GM12878 (cell line): ENCODE results near the gene BSPRY. TPM values are rescaled to one million over a fixed set of nuclear protein-coding genes. Genes with fewer than 3 reads are reported as not detected.

Experiments
- ATAC-seq: fragments of 200-7000 bp; cut with Tn5 transposase; 3 replicates; pipeline ENCODE4 v1.9.1; 2020; ENCODE audit warnings: mild to moderate bottlenecking, moderate library complexity
- BruUV-seq: library from RNA; stranded (reverse); fragments of 400-500 nt; replicated peaks from 2 replicates; lab custom pipeline; 2021; lab: Mats Ljungman, UMichigan
- CTCF ChIA-PET: fragments of 300-600 bp; sonication (Branson Sonifier 250); formaldehyde crosslinking; extraction: SDS; loops from one replicate; lab custom pipeline; 2021; ENCODE audit warnings: inconsistent platforms; lab: Yijun Ruan, JAX
- POLR2A ChIA-PET: fragments of 350-600 bp; formaldehyde crosslinking; extraction: SDS; loops from one replicate; lab custom pipeline; 2021; ENCODE audit warnings: inconsistent platforms; lab: Charles Lee
- RAD21 ChIA-PET: fragments of 300-600 bp; sonication (Branson Sonifier 250); formaldehyde crosslinking; loops from one replicate; lab custom pipeline; 2023; ENCODE audit warnings: antibody characterized with exemption; ENCODE audit not compliant: unreplicated experiment; lab: Charles Lee
- SMC1A ChIA-PET: fragments of 300-600 bp; sonication (Branson Sonifier 250); formaldehyde crosslinking; loops from one replicate; lab custom pipeline; 2023; ENCODE audit not compliant: unreplicated experiment, uncharacterized antibody; lab: Charles Lee
- DNase-seq: peaks from one replicate; pipeline ENCODE4 v3.0.0-alpha.2; 2011; ENCODE audit warnings: low read depth, low spot score
- FAIRE-seq: peaks from 3 replicates; lab custom pipeline; 2011; peaks lifted over from hg19 to GRCh38; lab: Jason Lieb, UNC
- H2AFZ ChIP-seq: 2 replicates; pipeline ENCODE4 v1.6.0; 2011; ENCODE audit warnings: low read depth, low read length, control low read depth; ENCODE audit not compliant: control insufficient read depth
- H3K27ac ChIP-seq: 2 replicates; pipeline ENCODE4 v1.5.1; 2011; ENCODE audit warnings: control low read depth; ENCODE audit not compliant: control insufficient read depth, insufficient read depth
- H3K27me3 ChIP-seq, 2 experiments: replicated peaks in 1 of 2; 2 replicates each; pipeline versions ENCODE4 v1.6.0 to v1.6.1; 2011; ENCODE audit warnings: low read length in 1 of 2; ENCODE audit not compliant: control insufficient read depth in 2 of 2, insufficient read depth in 2 of 2
- H3K36me3 ChIP-seq, 2 experiments: 2 replicates each; pipeline ENCODE4 v1.5.1; 2011; ENCODE audit warnings: low read length in 1 of 2; ENCODE audit not compliant: control insufficient read depth in 2 of 2, insufficient read depth in 2 of 2
- H3K4me1 ChIP-seq: 2 replicates; pipeline ENCODE4 v1.6.1; 2011; ENCODE audit warnings: mild to moderate bottlenecking, low read length, moderate library complexity, mixed read lengths; ENCODE audit not compliant: control insufficient read depth, insufficient read depth
- H3K4me2 ChIP-seq: 2 replicates; pipeline ENCODE4 v1.6.0; 2011; ENCODE audit warnings: control low read depth; ENCODE audit not compliant: control insufficient read depth, insufficient read depth
- H3K4me3 ChIP-seq: fragments of 200-600 bp; sonication (generic); 2 replicates; pipeline ENCODE4 v1.5.1; 2016
- H3K79me2 ChIP-seq: 2 replicates; pipeline ENCODE4 v1.6.0; 2011; ENCODE audit warnings: low read length; ENCODE audit not compliant: control insufficient read depth, insufficient read depth
- H3K9ac ChIP-seq: 2 replicates; pipeline ENCODE4 v1.8.0; 2011; ENCODE audit warnings: low read length, control low read depth, mixed read lengths; ENCODE audit not compliant: control insufficient read depth, insufficient read depth
- H3K9me3 ChIP-seq: replicated peaks from 3 replicates; pipeline ENCODE4 v1.5.1; 2011; ENCODE audit warnings: mild to moderate bottlenecking, low read length; ENCODE audit not compliant: control insufficient read depth, insufficient read depth
- H4K20me1 ChIP-seq: 2 replicates; pipeline ENCODE4 v1.6.0; 2011; ENCODE audit not compliant: control insufficient read depth, insufficient read depth
- BHLHE40 ChIP-seq, 2 experiments: fragments of 450-650 bp in 1 of 2; IDR thresholded peaks; 2 replicates each; pipeline ENCODE4 v1.6.1; 2011 to 2017; ENCODE audit warnings: low read depth in 2 of 2, borderline replicate concordance in 1 of 2, improper control_type of control experiment in 1 of 2, low read length in 1 of 2, mild to moderate bottlenecking in 1 of 2
- EGR1 ChIP-seq, 2 experiments: IDR thresholded peaks; 1 replicate in 1 of 2; 2 replicates in 1 of 2; pipeline ENCODE4 v1.6.1; 2011 to 2012; ENCODE audit warnings: low read depth in 2 of 2, low read length in 2 of 2, borderline replicate concordance in 1 of 2, mild to moderate bottlenecking in 1 of 2, moderate library complexity in 1 of 2
- MAX ChIP-seq: IDR thresholded peaks from 2 replicates; pipeline ENCODE4 v1.6.1; 2012; ENCODE audit warnings: low read depth, low read length, improper control_type of control experiment
- MYB ChIP-seq: fragments of 150-350 bp; IDR thresholded peaks from 2 replicates; pipeline ENCODE4 v1.6.1; 2014; ENCODE audit warnings: mild to moderate bottlenecking, low read depth, low read length, borderline replicate concordance
- RELB ChIP-seq: fragments of 450-650 bp; IDR thresholded peaks from 2 replicates; pipeline ENCODE4 v1.6.1; 2017; ENCODE audit warnings: low read depth, mild to moderate bottlenecking, moderate library complexity
- USF2 ChIP-seq: IDR thresholded peaks from 2 replicates; pipeline ENCODE4 v1.6.1; 2011; ENCODE audit warnings: low read depth, low read length, improper control_type of control experiment, borderline replicate concordance
- ZBTB40 ChIP-seq: fragments of 450-650 bp; IDR thresholded peaks from 2 replicates; pipeline ENCODE4 v1.6.1; 2016; ENCODE audit warnings: mild to moderate bottlenecking, moderate library complexity, borderline replicate concordance
- ZNF687 ChIP-seq: fragments of 450-650 bp; IDR thresholded peaks from 2 replicates; pipeline ENCODE4 v1.6.1; 2017; ENCODE audit warnings: mild to moderate bottlenecking, moderate library complexity
- ZZZ3 ChIP-seq: IDR thresholded peaks from 2 replicates; pipeline ENCODE4 v1.6.1; 2011; ENCODE audit warnings: low read depth; ENCODE audit not compliant: control insufficient read depth, insufficient read length
- WGBS: methylation state at CpG from one replicate; pipeline ENCODE4 v1.1.6; 2016; ENCODE audit warnings: low lambda C conversion rate; ENCODE audit not compliant: insufficient replicate concordance, insufficient coverage; ENCODE audit errors: missing lambda C conversion rate; 5-methylcytosine and 5-hydroxymethylcytosine counted together
- in situ Hi-C: fragments of 300-500 bp; cut with MboI; formaldehyde crosslinking; loops from 9 replicates; pipeline ENCODE4 v1.14.3; 2018; ENCODE audit warnings: mixed read lengths
- intact Hi-C: fragments of 100-400 bp; cut with micrococcal nuclease; formaldehyde crosslinking; loops from one replicate; pipeline ENCODE4 v1.14.2; 2022; ENCODE audit not compliant: unreplicated experiment
- polyA plus RNA-seq, 11 experiments: library from polyadenylated mRNA; depleted of rRNA in 4 of 11; unstranded in 6 of 11; stranded (reverse) in 5 of 11; fragments of >200 nt; fragmentation: Nextera tagmentation in 4 of 11; fragmentation: Illumina TruSeq in 1 of 11; extraction: Ambion mirVana in 4 of 11; extraction: Trizol in 1 of 11; gene quantifications; 1 replicate in 1 of 11; 2 replicates in 10 of 11; pipeline versions ENCODE4 v1.2.1 to v1.2.3, GENCODE V29; 2011 to 2016; ENCODE audit warnings: inconsistent platforms in 2 of 11, missing spikeins in 2 of 11, low read depth in 1 of 11
- total RNA-seq, 4 experiments: library from RNA; depleted of rRNA in 3 of 4; stranded (reverse); fragments of >200 nt in 3 of 4; fragmentation: Illumina TruSeq in 1 of 4; extraction: Trizol in 1 of 4; gene quantifications; 2 replicates each; pipeline versions ENCODE4 v1.2.1 to v1.2.3, GENCODE V29; 2013 to 2021

The BSPRY gene
- total and polyA plus RNA-seq, 10 of the 15 experiments (the other 5 are each of a cell fraction or from before 2014, with no cell fraction given): 0.45 to 6.3 (median 4.1) TPM

- WGBS: 100% methylated on average over 2 of the region's 2 CpGs
- Histone ChIP-seq H3K4me2 (no peak overlapping the region), H2AFZ (no peak overlapping the region), H4K20me1 (no peaks in the 10 kb centered on the region), H3K9me3 (no peaks in the 10 kb centered on the region), H3K4me1 (no peaks in the 10 kb centered on the region), H3K4me3 (no peak overlapping the region), H3K79me2 (no peaks in the 10 kb centered on the region), H3K27ac (no peak overlapping the region), H3K36me3 (no peaks in the 10 kb centered on the region), H3K27me3 (no peaks in the 10 kb centered on the region)
- in situ Hi-C loops (no loop called here), intact Hi-C loops (no loop called here)
- ChIA-PET SMC1A (interaction anchor here (1.0 to 2.1 kb wide), 2 partner anchors 24 to 63 kb away, joined by 3 to 5 read pairs; no protein-coding TSS in a partner anchor), CTCF (interaction anchor here (0.8 to 2.0 kb wide), 3 partner anchors 9 to 63 kb away, joined by 3 to 6 read pairs (median 5); partner anchors contain the start of genes CDC26 and PRPF4), POLR2A (no interaction called here), RAD21 (interaction anchor here (0.6 kb wide), 1 partner anchor 55 kb away, joined by 4 read pairs; no protein-coding TSS in a partner anchor)
- DNase-seq: no peak
- BruUV-seq: no TSS peak
- FAIRE-seq: no peak
- TF ChIP-seq BHLHE40 (IDR thresholded peaks at IDR 0.05; ENCODE audit: borderline replicate concordance in 1 of 2, low read depth in 2 of 2, low read length in 1 of 2) (no peak), EGR1 (IDR thresholded peaks at IDR 0.05; ENCODE audit: borderline replicate concordance in 1 of 2, low read depth in 2 of 2, low read length in 2 of 2) (no peak), MYB (no peak), ZNF687 (no peak), USF2 (no peak), ZBTB40 (no peak), RELB (no peak), ZZZ3 (no peak), MAX (no peak)
- TF ChIP-seq, all 136 proteins: peak for 0
- no peak for ATAC-seq
- no peak overlapping the region for H3K9ac ChIP-seq
Observed at GRCh38 chr9:113337714-113338113, 11.6 kb upstream of the BSPRY start.
